Measurements from ENCODE around the gene GOLGA6L7. TPM values are rescaled to one million over a fixed set of nuclear protein-coding genes. Genes with fewer than 3 reads are reported as not detected.

Gene GOLGA6L7
- total and polyA plus RNA-seq, 9 of the 15 experiments (the other 6 are each of a cell fraction or from before 2014, with no cell fraction given), result 0.11 to 0.14 (median 0.11) TPM; not detected in 6

DNA sequence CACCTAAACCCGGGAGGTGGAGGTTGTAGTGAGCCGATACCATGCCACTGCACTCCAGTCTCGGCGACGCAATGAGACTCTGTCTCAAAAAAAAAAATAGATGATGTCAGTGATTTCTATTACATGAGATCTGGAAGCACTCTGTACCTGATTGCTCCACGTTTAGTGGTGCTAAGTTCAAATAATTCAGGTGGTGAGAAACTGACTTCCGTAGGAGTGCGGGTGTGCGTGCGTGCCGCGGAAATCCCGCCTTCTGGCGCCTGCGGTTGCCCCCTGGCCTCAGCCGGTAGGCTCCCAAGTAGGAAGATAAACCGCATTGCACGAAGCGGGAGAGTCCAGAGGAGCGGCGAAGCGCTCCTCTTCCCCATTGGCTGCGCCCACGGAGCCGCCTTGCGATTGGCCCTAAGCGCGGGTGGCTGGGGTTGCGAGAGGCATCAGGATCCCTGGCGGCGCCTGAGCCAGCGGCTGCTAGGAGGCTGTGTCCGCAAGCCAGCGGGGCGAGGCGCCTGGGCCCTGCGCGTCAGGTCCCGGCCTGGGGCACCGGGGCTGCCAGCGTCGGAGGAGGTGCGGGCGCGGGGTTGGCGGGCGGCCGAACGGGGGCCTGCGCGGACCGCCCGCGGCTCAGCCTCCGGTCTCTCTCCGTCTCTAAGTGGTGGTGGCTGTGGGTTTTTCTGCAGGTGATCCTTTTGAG is 16.4 kb downstream of the GOLGA6L7 start (continued):
- TF ChIP-seq, protein P1, sequence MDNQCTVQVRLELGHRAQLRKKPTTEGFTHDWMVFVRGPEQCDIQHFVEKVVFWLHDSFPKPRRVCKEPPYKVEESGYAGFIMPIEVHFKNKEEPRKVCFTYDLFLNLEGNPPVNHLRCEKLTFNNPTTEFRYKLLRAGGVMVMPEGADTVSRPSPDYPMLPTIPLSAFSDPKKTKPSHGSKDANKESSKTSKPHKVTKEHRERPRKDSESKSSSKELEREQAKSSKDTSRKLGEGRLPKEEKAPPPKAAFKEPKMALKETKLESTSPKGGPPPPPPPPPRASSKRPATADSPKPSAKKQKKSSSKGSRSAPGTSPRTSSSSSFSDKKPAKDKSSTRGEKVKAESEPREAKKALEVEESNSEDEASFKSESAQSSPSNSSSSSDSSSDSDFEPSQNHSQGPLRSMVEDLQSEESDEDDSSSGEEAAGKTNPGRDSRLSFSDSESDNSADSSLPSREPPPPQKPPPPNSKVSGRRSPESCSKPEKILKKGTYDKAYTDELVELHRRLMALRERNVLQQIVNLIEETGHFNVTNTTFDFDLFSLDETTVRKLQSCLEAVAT (IDR thresholded peaks at IDR 0.05), result peak in 1 of 2 experiments; percentile 80; a peak in 2 of 4 replicates
- TF ChIP-seq, protein P2, sequence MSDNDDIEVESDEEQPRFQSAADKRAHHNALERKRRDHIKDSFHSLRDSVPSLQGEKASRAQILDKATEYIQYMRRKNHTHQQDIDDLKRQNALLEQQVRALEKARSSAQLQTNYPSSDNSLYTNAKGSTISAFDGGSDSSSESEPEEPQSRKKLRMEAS (CRISPR knock-in tag; IDR thresholded peaks at IDR 0.05), result peak; percentile 81
- peak in 1 of 2 experiments; percentile 61; a peak in 1 of 4 replicates for TF ChIP-seq MAZ (CRISPR knock-in tag; conservative IDR thresholded peaks at IDR 0.05 in 1 of 2, IDR thresholded peaks at IDR 0.05 in 1 of 2)
- peak; percentile 46; the same call in 1 of the 2 replicates for TF ChIP-seq MBD2 (IDR thresholded peaks at IDR 0.05; ENCODE audit: borderline replicate concordance, low read depth)
- peak; percentile 37 for TF ChIP-seq MEIS2 (IDR thresholded peaks at IDR 0.05; ENCODE audit: partially characterized antibody)
- peak; percentile 23 for TF ChIP-seq HNRNPLL (IDR thresholded peaks at IDR 0.05; ENCODE audit: low read depth, low read length, poor library complexity, severe bottlenecking)
- TF ChIP-seq, protein P3, sequence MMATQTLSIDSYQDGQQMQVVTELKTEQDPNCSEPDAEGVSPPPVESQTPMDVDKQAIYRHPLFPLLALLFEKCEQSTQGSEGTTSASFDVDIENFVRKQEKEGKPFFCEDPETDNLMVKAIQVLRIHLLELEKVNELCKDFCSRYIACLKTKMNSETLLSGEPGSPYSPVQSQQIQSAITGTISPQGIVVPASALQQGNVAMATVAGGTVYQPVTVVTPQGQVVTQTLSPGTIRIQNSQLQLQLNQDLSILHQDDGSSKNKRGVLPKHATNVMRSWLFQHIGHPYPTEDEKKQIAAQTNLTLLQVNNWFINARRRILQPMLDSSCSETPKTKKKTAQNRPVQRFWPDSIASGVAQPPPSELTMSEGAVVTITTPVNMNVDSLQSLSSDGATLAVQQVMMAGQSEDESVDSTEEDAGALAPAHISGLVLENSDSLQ (IDR thresholded peaks at IDR 0.05), result peak; percentile 90
- TF ChIP-seq ETV1 (tag; conservative IDR thresholded peaks at IDR 0.05; ENCODE audit: low read depth), result peak; percentile 28; the same call in 1 of the 2 replicates
- TF ChIP-seq MTA3 (IDR thresholded peaks at IDR 0.05; ENCODE audit: borderline replicate concordance), result peak; percentile 32; the same call in 1 of the 2 replicates
- TF ChIP-seq CBFB (CRISPR knock-in tag; IDR thresholded peaks at IDR 0.05), result peak; percentile 95
- peak; percentile 25; the same call in 1 of the 2 replicates for TF ChIP-seq FOXP1 (CRISPR knock-in tag; IDR thresholded peaks at IDR 0.05)
- TF ChIP-seq, protein P4, sequence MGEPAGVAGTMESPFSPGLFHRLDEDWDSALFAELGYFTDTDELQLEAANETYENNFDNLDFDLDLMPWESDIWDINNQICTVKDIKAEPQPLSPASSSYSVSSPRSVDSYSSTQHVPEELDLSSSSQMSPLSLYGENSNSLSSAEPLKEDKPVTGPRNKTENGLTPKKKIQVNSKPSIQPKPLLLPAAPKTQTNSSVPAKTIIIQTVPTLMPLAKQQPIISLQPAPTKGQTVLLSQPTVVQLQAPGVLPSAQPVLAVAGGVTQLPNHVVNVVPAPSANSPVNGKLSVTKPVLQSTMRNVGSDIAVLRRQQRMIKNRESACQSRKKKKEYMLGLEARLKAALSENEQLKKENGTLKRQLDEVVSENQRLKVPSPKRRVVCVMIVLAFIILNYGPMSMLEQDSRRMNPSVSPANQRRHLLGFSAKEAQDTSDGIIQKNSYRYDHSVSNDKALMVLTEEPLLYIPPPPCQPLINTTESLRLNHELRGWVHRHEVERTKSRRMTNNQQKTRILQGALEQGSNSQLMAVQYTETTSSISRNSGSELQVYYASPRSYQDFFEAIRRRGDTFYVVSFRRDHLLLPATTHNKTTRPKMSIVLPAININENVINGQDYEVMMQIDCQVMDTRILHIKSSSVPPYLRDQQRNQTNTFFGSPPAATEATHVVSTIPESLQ (CRISPR knock-in tag; IDR thresholded peaks at IDR 0.05), result peak; percentile 92; the same call in 1 of the 2 replicates
- TF ChIP-seq SMAD4 (CRISPR knock-in tag; conservative IDR thresholded peaks at IDR 0.05), result 0 out of 2 replicates have a peak, but pooled peaks have one; percentile 18
- TF ChIP-seq NR1H2 (CRISPR knock-in tag; IDR thresholded peaks at IDR 0.05), result peak; percentile 70; the same call in 1 of the 2 replicates
- peak; percentile 80 for TF ChIP-seq POLR2G (IDR thresholded peaks at IDR 0.05; ENCODE audit: low read depth, low read length)
- 0 out of 2 replicates have a peak, but pooled peaks have one; percentile 21 for TF ChIP-seq LEF1 (IDR thresholded peaks at IDR 0.05)
- peak; percentile 59 for TF ChIP-seq RBM25 (IDR thresholded peaks at IDR 0.05; ENCODE audit: low read depth, low read length, severe bottlenecking)
- peak; percentile 90 for TF ChIP-seq ZBTB1 (CRISPR knock-in tag; IDR thresholded peaks at IDR 0.05; ENCODE audit: borderline replicate concordance, low read depth)
- peak in 1 of 2 experiments; percentile 71; a peak in 1 of 4 replicates for TF ChIP-seq RCOR1 (IDR thresholded peaks at IDR 0.05; ENCODE audit: borderline replicate concordance in 1 of 2, low read depth in 2 of 2, low read length in 2 of 2)
- TF ChIP-seq TEAD1 (CRISPR knock-in tag; IDR thresholded peaks at IDR 0.05), result peak in 1 of 2 experiments; percentile 67; a peak in 1 of 4 replicates
- peak; percentile 70; the same call in 1 of the 2 replicates for TF ChIP-seq E2F3 (CRISPR knock-in tag; IDR thresholded peaks at IDR 0.05)
- peak; percentile 81 to 84 for TF ChIP-seq NRF1 (conservative IDR thresholded peaks at IDR 0.05 in 1 of 2, IDR thresholded peaks at IDR 0.05 in 1 of 2)
- TF ChIP-seq NFRKB (IDR thresholded peaks at IDR 0.05; ENCODE audit: low read depth), result 0 out of 2 replicates have a peak, but pooled peaks have one; percentile 36

Measured in K562 (cell line).